KOPT-K1 (cell line): ENCODE data around the gene KATNA1.

Source experiments
- H3K27ac ChIP-seq: fragments of 200-600 bp; sonication (generic); 2 replicates; pipeline ENCODE4 v1.5.1; 2016; ENCODE audit warnings: antibody characterized with exemption, mild to moderate bottlenecking, low read depth, low read length; ENCODE audit not compliant: poor library complexity, severe bottlenecking
- H3K36me3 ChIP-seq: fragments of 200-600 bp; sonication (generic); 2 replicates; pipeline ENCODE4 v1.5.1; 2017; ENCODE audit warnings: antibody characterized with exemption, mild to moderate bottlenecking, low read length, moderate library complexity; ENCODE audit not compliant: insufficient read depth
- H3K9me3 ChIP-seq: fragments of 200-600 bp; sonication (generic); 2 replicates; pipeline ENCODE4 v1.5.1; 2017; ENCODE audit warnings: antibody characterized with exemption, low read length, mild to moderate bottlenecking; ENCODE audit not compliant: insufficient read depth, poor library complexity, severe bottlenecking

The KATNA1 gene

DNA sequence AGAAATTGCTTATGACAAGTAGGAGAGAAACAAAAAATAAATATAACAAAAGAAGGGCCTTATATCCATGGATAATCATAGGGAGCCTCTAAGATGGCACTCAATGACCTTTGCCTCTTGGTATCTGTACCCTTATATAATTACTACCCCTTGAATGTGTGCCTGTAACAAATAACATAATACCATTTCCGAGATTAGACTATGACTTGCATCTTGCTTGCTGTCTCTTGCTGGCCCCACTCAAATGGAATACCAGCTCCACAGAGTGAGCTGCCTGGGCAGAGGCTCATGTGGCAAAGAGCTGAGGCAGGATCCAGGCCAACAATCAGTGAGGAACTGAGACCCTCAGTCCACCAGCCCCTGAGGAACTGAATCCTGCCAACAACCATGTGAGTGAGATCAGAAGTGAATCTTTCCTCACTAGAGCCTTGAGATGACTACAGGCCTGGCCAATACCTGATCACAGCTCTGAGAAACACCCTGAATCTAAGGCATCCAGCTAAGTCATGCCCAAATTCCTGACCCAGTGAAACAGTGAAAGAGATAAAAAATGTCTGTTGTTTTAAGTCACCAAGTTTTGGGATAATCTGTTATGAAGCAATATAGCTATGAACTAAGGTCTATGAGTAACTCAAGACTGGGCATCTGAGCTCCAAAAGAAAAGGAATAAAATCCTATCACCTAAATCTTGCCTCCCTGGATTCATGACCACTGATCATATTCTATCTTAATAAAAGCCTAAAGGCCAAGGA, 5.5 kb downstream of the KATNA1 start:
- Histone ChIP-seq H3K27ac (no peak overlapping the region), H3K36me3 (peaks cover 4% of the 10 kb centered on the region; the same call in 1 of the 2 replicates), H3K9me3 (no peaks in the 10 kb centered on the region)

DNA sequence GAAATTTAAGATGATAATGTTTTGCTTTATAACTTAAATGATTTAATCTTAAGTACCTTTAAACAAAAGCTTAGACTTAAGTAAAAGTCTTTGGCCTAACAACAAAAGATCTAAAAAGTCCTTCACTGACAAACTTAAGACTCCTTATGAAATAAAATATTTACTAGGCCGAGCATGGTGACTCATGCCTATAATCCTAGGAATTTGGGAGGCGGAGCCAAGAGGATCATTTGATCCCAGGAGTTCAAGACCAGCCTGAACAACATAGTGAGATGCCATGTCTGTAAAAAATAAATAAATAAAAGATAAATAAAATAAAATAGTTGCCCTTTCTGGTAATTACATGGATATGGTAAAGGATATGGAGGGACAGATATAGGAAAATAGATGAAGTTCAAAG, 12.4 kb downstream of the KATNA1 start:
- Histone ChIP-seq H3K9me3 (no peaks in the 10 kb centered on the region), H3K27ac (no peak overlapping the region), H3K36me3 (peaks cover 28% of the 10 kb centered on the region)

- Histone ChIP-seq H3K27ac (no peak overlapping the region), H3K9me3 (no peaks in the 10 kb centered on the region)
Observed at GRCh38 chr6:149634315-149634714, 14.2 kb downstream of the KATNA1 start.

GRCh38 chr6:149628875-149629510, 19.5 kb downstream of the KATNA1 start:
- H3K36me3 ChIP-seq: peaks cover 53% of the 10 kb centered on the region
- H3K27ac ChIP-seq: no peak overlapping the region
- H3K9me3 ChIP-seq: no peaks in the 10 kb centered on the region

More at GRCh38 chr6:149634315-149634714, 14.2 kb downstream of the KATNA1 start:
- peaks cover 41% of the 10 kb centered on the region for H3K36me3 ChIP-seq

- H3K36me3 ChIP-seq: peaks cover 60% of the 10 kb centered on the region
- H3K27ac ChIP-seq: no peak overlapping the region
- no peaks in the 10 kb centered on the region for H3K9me3 ChIP-seq
Observed at GRCh38 chr6:149627672-149628071, 20.8 kb downstream of the KATNA1 start.

DNA sequence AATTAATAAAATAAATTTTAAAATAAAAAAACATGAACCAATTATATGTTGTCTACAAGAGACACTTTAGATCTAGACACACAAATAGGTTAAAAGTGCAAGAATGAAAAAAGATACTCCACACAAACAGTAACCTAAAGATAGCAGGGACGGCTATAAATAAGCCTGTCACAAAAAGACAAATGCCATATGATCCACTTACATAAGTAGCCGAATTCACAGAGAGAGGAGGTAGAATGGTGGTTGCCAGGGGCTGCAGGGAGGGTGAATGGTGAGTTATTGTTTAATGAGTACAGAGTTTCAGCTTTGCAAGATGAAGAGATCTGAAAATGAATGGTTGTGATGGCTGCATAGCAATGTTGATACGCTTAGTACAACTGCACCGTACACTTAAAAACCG, 32.7 kb downstream of the KATNA1 start:
- H3K36me3 ChIP-seq: peaks cover 65% of the 10 kb centered on the region
- H3K9me3 ChIP-seq: peaks cover 16% of the 10 kb centered on the region
- H3K27ac ChIP-seq: no peak overlapping the region

DNA sequence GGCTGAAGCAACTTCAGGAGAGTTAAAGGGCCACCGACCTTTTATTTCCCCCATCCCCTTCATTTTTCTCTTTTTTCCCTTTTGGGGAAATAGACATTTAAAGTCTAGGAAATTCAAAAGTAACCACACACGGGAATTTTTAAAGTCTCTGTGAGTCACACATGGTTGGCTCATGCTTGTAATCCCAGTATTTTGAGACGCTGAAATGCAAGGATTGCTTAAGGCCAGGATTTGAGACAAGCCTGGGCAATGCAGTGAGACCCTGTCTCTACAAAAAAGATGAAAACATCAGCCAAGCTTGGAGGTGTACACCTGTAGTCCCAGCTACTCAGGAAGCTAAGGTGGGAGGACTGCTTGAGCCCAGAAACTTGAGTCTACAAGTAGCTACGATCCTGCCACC, 34.2 kb downstream of the KATNA1 start:
- Histone ChIP-seq H3K9me3 (peaks cover 16% of the 10 kb centered on the region), H3K36me3 (peaks cover 57% of the 10 kb centered on the region), H3K27ac (no peak overlapping the region)

DNA sequence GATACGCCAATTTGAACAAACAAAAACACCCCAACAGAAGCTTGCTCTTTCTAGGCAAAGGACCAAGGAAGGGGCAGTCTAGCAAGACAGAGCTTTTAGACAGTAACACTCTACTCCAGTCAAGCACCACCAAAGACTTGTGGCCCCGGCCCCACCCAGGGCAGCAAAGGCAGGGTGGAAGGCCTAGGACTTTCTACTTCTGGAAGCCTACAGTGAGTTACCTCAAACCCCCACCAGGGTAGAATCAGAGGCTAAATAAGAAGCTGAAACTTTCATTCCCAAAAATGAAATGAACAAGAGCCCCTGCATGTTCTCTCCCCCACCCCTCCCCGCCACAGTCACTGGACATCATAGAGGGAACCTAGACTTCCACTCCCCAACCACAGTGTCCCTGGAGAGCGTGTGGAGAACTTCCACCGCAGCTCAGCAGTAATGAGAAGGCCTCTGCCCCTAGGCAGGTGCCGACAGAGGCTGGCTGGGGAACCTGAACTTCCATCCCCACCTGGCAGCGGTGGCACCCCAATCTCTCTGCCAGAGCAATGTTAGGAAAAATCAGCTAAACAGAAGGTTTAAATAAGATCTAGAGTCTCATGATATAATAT, 40.0 kb downstream of the KATNA1 start:
- Histone ChIP-seq H3K27ac (no peak overlapping the region), H3K9me3 (peaks cover 6% of the 10 kb centered on the region), H3K36me3 (peaks cover 41% of the 10 kb centered on the region)

- Histone ChIP-seq H3K36me3 (peaks cover 86% of the 10 kb centered on the region), H3K27ac (no peak overlapping the region)
Observed at GRCh38 chr6:149600508-149600907, 48.0 kb downstream of the KATNA1 start.

GRCh38 chr6:149593408-149593807, 55.1 kb downstream of the KATNA1 start:
- Histone ChIP-seq H3K9me3 (no peaks in the 10 kb centered on the region), H3K36me3 (peaks cover 90% of the 10 kb centered on the region)

More at GRCh38 chr6:149600508-149600907, 48.0 kb downstream of the KATNA1 start:
- H3K9me3 ChIP-seq: no peaks in the 10 kb centered on the region

DNA sequence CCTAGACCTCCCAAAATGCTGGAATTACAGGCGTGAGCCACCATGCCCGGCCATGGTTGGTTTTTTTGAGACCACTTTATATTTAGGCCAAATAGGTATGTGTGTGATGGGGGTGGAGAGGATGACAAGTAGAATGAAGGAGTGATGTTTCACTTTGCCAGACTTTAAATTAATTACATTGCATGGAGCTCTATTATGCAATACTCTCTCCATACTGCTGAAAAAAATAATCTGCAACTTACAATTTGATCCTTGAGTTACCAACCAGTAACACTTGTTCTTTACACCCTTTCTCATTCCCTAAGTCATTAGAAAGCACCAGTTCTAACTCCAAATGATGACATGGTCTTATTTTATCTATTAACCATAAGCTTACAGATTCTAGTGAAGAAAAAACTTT, 55.5 kb downstream of the KATNA1 start:
- Histone ChIP-seq H3K9me3 (no peaks in the 10 kb centered on the region), H3K36me3 (peaks cover 90% of the 10 kb centered on the region), H3K27ac (no peak overlapping the region)

More at GRCh38 chr6:149593408-149593807, 55.1 kb downstream of the KATNA1 start:
- no peak overlapping the region for H3K27ac ChIP-seq

DNA sequence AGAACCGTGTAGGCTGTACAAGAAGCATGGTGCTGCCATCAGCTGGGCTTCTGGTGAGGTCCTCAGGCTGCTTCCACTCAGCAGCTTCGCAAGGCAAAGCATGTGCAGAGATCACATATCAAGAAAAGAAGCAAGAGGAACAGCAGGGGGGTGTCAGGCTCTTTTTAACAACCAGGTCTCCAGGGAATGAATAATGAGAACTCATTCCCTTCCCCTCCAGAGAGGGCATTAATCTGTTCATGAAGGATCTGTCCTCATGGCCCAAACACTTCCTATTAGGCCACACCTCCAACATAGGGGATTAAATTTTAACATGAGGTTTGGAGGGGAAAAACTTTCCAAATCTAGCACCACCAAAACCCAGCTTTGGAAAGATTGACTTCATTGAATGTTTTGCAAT, 62.4 kb downstream of the KATNA1 start:
- Histone ChIP-seq H3K36me3 (peaks cover 80% of the 10 kb centered on the region), H3K9me3 (no peaks in the 10 kb centered on the region), H3K27ac (no peak overlapping the region)

DNA sequence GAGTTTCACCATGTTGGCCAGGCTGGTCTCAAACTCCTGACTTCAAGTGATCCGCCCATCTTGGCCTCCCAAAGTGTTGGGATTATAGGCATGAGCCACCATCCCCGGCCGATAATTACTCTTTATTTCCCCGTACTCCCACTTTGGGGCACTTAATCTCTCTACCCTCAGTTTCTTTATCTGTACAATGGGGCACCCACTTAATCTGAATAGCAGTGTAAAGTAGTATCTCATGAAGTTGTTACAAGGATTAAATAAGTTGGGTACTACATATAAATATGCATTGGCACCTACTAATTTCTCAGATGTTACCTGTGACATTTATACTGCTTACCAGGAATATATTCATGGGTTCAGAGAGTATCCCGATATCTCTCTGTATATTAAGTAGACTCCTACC, 67.2 kb downstream of the KATNA1 start:
- Histone ChIP-seq H3K27ac (no peak overlapping the region), H3K9me3 (no peaks in the 10 kb centered on the region), H3K36me3 (peaks cover 70% of the 10 kb centered on the region)

GRCh38 chr6:149580880-149581279, 67.6 kb downstream of the KATNA1 start:
- Histone ChIP-seq H3K36me3 (peaks cover 70% of the 10 kb centered on the region), H3K9me3 (no peaks in the 10 kb centered on the region), H3K27ac (no peak overlapping the region)

DNA sequence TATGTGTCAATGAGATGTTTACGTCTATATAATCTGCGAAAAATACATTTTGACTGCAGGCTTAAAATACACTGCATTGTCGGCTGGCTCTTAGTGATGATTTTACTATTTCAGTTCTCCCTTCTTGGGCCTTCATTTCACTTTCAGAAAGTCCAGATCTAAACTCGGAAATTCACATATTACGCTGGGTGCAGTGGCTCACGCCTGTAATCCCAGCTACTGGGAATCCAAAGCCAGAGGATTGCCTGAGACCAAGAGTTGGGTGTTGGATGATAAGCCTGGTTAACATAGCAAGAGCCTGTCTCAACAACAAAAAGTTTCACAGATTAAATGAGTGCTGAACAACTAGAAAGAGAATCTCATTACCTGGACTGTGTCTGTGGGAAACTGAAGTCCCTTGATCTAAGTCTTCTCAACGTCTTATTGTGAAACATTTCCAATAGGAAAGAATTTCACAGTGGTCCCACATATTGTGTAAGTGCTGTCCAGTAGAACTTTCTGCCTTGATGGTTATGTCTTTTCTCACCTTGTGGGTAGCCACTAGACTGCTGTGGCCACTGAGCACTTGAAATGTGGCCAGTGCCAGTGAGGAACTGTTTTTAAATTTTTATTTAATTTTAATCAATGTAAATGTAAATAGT, 80.4 kb downstream of the KATNA1 start:
- H3K27ac ChIP-seq: no peak overlapping the region
- no peaks in the 10 kb centered on the region for H3K9me3 ChIP-seq
- peaks cover 10% of the 10 kb centered on the region; the same call in 1 of the 2 replicates for H3K36me3 ChIP-seq
